M059J (cell line): ENCODE measurements around the gene CTXND1. TPM values are rescaled to one million over a fixed set of nuclear protein-coding genes. Genes with fewer than 3 reads are reported as not detected.

Experiments used
- DNase-seq: peaks from one replicate; pipeline ENCODE4 v3.0.0-alpha.2; 2012; ENCODE audit warnings: low read depth
- total RNA-seq: library from RNA; depleted of rRNA; stranded (reverse); fragments of >200 nt; shearing (Covaris generic); gene quantifications from 2 replicates; pipeline ENCODE4 v1.2.3, GENCODE V29; 2014

CTXND1 gene
- total RNA-seq, 1 experiment from 2014 or later: not detected

DNA sequence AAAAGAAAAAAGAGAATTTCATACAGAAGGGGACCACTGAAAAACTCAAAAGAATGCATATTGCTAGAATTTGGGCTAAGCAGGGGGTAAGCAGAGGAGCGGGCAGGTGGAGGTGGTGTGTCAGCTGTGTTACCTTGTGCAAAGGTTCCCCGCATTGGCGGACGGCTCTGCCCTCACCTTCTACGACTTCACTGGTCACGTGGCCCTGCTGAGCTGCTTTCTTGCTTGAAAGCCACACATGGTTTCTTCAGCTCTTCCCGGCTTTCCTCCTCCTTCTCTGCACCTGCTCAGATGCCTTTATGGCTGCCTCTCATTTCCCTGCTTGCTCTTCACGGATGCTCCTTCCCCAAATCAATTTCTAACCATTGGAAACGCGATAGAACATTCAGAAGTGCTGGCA lies 68.7 kb downstream of the CTXND1 start:
- no peak for DNase-seq

DNA sequence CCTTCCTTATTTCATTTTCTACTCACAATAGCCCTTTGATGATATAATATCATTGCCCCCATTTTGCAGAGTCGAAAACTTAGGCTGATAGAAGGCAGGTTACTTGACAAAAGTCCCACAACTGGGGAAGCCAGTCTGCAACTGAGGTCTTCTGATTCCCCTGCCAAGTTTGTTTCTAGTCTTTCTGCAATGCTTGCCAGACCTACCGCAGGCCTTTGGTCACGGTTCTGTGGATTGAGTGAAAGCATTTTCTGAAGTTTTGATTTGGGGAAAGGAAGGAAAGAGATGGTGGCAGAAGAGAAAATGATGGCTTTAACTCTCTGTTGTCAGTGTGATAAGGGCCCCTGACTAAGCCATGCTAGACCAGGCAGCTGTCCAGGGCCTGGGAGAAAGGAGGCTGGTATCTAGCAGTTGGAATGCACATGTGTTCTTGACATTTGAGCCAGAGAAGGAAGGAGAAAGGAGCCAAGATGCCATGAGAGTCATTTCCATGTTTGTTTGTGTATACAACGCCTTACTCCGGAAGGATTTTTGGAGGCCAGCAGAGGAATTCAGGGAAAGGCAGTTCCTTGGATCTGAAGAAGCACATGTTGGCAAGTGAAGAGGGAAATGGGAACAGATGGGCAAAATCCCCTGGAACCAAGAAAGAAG lies 69.3 kb downstream of the CTXND1 start:
- DNase-seq: peak; percentile 41

DNA sequence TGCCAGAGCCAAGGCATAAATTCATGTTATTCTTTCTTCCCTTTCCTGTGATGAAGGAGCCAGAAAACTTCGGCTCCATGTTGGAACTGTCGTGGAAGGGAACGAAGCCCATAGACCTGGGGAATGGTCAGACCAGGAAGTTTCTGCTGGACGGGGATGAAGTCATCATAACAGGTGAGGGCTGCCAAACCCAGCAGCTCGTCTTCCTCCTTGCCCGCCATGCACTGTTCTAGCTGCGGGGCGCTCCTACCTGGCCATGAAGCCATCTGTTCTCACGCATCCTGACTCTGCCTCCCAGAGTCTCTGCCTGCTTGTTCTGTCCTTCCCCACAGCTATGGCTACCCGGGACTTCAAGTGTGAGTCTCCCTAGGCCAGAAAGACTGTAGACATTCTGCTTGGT lies 71.0 kb downstream of the CTXND1 start:
- DNase-seq: no peak

DNA sequence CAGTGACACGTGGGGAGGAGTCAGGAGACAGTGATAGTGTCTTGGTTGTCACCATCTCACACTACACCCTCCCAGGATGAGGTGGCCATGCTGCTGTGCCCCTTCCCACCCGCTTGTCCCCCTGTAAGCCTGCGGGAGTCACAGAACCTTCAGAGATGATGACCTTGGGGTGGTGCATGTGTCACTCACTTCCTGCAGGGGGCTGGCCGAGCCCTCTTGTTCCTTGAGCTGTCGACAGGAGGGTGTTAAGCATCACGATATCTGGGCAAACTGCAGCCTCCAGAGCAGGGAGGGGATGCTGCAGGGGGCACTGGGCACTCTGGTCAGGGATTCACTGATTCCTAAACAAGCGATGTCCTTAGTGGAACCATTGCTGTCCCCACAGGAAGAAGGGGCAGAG lies 71.5 kb downstream of the CTXND1 start:
- DNase-seq: no peak

DNA sequence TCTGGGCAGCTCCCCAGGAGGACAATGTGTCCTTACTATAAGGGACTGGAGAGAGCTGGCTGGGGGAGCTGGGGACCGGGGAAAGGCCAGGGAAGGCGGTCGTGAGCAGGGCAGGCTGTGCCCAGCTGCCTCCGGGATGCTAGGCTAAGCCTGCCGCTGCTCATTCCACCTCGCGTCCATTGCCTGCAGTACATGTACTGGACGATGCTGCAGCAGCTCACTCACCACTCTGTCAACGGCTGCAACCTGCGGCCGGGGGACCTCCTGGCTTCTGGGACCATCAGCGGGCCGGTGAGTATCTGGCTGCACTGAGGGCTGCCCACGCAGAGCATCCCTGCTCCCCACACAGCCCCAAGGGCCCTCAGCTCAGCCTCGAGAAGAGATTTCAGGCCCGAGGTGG lies 72.1 kb downstream of the CTXND1 start:
- no peak for DNase-seq

DNA sequence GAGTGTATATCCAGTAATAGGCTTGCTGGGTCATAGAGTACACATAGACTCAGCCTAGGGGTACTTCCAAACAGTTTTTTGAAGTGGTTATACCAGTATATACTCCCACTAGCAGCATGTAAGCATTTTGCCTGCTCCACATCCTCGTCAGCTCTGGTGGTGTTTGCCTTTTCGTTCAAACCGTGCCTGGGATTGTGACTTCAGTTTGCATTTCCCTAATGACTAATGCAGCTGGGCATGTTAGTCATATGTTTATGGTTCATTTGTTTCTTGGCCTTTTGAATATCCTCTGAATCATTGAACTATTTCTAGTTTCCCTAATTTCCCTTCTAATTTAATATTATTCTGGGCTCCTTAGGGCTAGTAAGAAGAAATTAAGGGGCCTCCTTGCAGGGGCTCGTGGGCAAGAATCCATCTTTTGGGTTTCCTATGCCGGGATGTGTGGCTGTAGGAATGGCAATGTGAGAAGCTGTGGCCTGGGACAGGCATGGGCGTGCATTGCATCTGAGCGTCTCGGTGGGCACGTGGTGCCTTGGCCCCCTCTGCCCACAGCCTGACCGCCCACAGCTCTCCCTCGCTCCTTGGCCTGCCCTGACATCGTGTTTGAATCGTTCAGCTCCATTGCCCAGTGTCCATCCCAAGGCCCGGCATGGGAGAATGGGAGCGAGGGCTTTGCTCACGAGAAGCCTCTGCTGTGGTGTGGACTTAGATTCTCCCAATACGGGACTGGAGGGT lies 72.8 kb downstream of the CTXND1 start:
- DNase-seq: peak; percentile 92

DNA sequence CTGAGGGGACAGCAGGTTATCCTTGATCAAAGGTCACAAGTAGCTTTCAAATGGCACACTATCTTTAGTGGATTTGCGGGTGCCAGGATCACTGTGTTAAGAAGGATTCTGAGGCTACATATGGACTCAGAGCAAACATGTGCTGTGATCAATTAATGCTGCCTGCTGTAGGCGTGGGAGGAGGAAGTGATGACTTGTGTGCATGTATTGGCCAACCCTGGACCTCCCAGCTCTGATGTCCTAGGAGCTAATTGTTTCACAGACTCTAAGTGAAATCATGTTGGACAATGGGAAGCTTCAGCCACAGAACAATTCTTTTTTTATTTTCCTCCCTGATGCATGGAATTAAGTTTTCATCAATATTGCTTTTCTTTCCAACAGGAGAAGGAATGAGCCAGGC lies 74.9 kb downstream of the CTXND1 start:
- DNase-seq: no peak

DNA sequence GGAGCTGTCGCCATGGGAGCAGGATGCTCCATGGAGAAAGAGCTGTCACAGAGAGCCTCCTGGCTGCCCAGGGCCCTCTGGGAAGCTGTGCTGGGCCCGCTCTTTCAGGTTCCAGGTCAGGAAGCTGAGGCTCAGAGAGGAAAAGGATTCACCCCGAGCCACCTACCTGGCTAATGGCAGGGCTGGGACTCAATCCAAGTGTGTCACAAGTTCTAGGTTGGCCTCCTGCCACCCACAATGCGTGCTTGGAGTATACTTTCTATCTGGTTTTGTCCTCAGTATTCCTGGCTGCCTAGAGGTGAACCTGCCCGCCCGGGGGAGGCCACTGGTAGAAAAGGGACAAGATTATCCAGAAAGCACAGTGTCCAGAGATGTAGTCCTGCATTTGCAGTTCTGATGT lies 75.6 kb downstream of the CTXND1 start:
- DNase-seq: no peak

DNA sequence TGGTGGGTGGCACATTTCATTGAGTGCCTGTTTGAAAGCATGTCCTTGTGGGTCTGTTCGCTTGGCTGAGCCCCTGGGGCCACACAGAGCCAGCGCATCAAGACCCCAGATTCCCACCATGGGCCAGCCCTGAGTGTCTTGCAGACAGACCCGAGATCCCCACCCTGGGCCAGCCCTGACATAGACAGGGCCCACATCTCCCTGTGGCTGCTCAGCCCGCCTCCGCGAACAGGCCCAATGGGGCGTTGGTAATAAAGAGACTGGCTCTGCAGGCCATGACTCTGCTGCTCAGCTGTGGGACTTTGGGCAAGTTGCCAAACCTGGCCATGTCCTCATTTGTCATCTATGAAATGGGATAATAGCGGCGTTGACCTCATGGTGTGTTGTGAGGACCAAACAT lies 76.6 kb downstream of the CTXND1 start:
- no peak for DNase-seq

DNA sequence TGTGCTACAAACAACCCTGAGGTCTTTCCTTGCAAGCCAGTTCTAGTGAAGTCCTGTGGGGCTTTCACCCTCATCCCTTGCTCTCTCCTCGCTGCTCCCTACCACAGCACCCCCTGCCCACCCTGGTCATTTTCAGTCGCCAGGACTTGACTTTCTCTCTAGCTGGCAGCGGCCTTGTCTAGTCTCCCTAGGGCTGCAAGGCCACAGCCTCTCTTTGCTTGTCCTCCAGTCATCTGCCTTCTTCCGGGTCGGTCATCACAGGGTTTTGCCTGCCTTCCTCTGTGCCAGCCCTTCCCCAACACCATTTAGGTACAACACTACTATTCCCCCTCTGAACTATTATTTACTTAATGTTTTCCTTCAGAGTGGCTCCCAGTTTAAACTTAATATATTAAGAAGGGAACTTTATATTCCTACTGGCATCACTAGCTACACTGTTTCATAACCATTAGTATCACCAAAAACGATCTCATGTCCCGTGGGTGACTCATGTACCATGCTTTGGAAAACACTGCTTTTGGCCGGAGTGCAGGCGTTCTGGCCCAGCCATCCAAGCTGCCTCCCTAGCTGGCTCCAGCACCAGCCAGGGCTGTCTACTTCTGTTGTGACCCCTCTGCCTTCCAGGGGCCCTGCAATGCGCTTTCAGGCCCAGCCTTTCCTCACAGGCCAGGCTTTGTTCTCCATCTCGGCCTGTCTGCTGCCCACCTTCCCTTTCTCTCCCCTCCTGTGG lies 77.8 kb downstream of the CTXND1 start:
- DNase-seq: peak; percentile 76

DNA sequence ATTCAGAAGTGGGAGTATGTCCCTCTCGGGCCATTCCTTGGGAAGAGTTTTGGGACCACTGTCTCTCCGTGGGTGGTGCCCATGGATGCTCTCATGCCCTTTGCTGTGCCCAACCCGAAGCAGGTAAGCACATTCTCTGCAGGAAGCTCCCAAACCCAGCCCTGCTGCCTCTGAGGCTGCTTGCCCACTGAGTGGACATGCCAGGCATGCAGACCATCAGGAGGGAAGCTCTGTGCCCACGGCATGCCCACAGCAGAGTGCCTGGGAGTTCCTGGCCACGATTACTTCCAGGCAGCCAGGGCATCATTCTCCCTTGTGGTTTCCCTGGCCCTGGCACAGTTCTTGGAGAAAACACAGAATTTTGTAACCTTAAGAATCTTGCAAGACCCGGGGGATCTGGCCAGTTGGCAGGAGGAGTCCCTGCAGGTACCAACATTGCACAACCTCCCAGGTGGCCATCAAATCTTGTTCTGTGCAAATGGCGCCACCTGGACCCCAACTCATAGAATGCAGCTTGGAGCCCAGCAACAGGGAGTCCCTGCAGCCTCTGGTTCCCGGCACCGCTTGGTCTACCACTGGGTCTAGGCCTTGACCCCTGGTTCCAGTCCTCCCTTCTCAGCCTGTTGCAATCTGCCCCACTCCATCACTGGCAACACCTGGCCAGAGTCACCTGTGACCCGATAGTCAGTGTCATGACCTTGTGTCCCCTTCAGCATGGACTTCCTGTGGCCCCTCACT lies 78.8 kb downstream of the CTXND1 start:
- DNase-seq: peak; percentile 68

DNA sequence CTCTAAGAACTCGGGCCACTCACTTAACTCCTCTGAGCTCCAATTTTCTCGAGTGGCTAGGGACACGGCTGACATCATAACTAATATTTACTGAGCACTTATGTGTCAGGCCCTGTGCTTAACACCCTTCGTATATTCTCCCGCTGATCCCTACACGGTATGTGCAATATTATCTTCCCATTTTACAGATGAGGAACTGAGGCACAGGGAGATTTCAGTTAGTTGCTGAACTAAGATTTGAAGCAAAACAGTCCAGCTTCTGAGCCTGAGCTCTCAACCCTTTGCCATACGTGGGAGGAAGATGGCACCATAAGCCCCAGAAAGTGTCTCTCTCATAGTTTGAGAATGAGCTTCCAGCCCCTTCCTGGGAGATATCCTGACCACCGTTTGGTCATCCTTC lies 79.6 kb downstream of the CTXND1 start:
- DNase-seq: no peak

DNA sequence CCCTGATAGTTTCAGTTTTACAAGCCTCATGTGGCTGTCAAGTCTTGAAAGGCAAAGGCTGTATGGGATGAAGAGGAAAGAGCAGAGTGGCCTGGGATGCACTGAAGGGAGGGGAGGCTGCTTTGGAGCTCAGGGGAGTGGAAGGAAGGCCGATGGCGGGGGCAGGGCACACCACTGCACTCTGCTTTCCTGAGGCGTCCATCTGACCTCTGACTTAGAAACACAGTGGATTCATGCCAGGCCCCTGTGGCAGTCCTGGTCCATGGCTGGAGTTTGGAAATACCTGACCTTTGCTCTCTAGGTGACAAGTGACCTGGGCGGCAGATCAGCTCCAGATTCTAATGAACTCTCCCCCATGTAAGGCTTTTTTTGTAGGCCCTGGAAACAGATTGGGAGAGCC lies 80.2 kb downstream of the CTXND1 start:
- no peak for DNase-seq

DNA sequence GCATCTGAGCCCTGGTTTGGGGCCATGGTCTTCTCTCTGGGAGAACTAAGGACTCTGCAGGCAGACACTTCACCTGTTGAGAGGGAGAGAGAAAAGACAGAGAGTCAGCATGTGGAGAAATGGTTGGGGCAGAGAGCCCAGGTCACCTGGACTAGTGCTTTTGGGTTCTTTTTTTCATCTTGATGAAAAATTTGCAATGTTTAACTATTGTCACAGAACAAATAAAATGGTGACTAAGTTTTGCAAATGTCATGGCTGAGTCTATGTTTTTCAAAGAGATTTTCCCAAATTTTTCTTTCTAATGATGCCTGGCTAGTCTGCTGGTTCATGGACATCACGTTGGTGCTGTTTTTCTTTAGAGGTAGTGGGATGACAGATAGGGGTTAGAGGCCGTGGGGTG lies 81.4 kb downstream of the CTXND1 start:
- no peak for DNase-seq

DNA sequence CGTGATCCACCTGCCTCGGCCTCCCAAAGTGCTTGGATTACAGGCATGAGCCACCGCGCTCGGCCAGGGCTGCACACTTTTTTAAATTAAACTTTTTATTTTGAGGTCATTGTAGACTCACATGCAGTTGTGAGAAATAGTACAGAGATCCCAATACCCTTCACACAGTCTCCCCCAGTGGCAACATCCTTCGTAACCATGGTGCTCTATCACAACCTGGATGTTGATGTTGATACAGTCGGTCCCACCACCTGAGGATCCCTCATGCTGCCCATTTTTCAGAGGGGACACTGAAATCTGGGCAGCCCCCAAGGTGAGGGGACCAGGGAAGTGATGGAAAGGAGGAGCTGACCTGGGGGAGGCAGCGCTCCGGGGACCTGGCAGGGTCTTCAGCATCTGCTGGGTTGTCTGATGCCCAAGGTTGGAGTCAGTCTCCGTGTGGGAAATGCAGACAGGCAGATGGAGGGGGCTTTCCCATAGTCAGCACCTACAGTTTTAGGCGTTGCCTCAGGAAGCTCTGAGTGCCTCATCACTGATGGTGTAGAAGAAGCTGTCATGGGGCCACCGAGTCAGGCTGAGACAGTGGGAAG lies 82.2 kb downstream of the CTXND1 start:
- no peak for DNase-seq

DNA sequence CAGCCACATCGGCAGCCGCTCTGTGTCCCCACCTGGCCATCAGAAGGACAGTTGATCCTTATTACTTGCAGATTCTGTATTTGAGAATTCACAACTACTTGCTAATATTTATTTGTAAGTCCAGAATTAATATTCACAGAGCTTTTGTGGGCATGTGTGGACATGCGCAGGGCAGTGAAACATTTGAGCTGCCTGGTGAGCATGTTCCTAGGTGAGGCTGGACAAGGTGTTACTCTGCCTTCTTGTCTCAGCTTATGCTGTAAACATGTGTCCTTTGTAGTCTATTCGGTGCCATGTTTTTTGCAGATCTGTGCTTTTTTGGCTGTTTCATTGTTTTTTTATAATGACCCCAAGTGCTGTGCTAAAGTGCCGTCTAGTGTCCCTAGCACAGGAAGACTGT lies 83.6 kb downstream of the CTXND1 start:
- DNase-seq: no peak

DNA sequence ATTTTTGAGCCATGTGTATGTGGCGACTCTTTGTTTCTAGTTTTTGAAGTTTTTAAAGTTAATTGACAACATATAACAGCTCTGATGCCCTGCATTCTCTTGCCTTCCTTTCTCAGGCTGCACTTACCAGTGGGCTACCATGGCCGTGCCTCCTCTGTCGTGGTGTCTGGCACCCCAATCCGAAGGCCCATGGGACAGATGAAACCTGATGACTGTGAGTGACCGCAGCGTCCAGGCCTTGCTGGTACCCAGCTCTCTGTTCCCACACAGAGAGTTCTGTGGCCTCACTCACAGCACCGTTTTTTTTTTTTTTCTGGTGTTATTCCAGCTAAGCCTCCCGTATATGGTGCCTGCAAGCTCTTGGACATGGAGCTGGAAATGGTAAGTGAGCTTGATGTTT lies 84.1 kb downstream of the CTXND1 start:
- no peak for DNase-seq

DNA sequence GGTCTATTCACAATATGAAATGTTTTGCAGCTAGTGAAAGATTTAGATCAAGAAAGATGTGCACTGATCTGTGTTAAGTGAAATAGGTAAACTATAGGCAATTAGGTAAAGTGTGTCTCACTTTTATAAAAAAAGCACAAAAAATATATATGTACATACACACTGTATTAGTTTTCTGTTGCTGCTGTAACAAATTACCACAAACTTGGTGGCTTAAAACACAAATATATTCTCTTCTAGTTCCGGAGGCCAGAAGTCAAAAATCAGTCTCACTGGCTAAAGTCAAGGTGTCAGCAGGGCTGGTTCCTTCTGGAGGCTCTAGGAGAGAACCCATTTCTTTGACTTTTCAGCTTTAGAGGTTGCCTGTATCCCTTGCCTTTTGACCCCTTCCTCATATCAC lies 88.1 kb downstream of the CTXND1 start:
- DNase-seq: no peak

DNA sequence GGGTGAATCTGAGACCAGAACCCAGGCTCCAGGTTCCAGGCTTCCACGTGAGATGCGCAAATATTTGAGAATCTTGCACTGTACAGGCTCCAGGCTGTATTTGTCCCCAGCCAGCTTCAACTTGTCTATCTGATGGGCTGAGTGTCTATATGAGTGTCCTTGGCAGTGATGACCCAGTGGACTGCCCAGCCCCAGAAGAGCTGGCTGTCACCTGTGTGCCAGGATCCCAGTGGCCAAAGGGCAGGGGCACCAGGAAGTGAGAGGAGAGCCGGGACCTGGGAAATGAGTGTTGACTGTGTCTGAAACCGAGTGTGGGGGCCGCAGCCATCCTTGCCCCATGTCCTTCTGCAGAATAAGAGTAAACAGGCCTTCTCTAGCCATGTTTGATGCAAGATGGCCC lies 88.8 kb downstream of the CTXND1 start:
- no peak for DNase-seq

DNA sequence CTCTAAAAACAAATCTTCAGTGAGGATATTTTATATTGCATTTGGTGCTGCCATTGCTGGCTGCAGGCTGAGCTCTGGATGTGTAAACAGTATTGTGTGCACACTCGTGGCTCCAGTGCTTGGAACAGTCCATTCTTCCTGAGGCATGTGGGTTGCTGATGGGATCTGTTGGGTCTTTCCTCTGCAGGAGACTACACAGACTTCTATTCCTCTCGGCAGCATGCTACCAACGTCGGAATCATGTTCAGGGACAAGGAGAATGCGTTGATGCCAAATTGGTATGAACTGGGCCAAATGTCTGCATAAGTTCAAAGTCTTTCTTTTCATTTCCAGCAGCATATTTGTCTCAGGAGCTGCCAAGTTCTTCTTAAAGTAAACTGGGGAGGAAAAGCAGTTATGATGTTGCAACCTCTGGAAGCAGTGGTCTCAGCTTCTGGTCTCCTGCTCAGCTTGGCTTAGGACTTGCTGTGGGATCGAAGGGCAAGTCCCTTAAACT lies 89.9 kb downstream of the CTXND1 start:
- DNase-seq: no peak

DNA sequence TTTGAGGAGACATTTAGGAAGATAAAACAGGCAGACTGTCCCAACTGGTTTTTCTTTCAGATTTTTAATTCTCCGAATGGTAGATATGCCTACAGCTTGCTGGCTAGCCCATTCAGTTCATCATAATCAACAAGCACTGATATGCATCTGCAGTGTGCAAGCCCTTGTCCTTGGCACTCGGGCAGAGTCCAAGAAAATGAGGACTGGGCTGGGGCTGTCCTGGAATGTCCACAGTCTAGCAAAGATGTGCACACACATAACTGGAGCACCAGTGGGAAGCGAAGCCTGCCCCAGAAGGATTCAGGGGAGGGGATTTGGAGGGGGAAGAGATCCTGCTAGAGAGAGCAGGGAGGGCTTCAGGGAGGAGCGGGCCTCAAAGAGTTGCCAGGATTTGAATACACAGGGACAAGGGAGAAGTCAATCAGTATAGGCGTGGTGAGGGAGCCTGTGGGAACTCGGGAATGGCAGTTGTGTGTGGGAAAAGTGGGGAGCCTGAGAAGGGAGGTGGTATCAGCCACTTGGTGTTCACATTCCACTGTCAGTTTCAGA lies 90.5 kb downstream of the CTXND1 start:
- no peak for DNase-seq
